Right renal cortex interstitium (tissue), 3 donors: ENCODE measurements around the gene CDC6. TPM values are rescaled to one million over a fixed set of nuclear protein-coding genes. Genes with fewer than 3 reads are reported as not detected.

Source experiments
- DNase-seq, 3 donors: peaks; one replicate each; pipeline ENCODE4 v3.0.0-alpha.2; 2013; ENCODE audit warnings: low read depth in 3 of 3, low spot score in 2 of 3
- polyA plus RNA-seq, 3 donors: library from polyadenylated mRNA; unstranded; fragments of 120-200 nt; gene quantifications; one replicate each; pipeline ENCODE4 v1.2.1, GENCODE V29; 2013; ENCODE audit not compliant: insufficient read length in 3 of 3

CDC6 gene
- polyA plus RNA-seq, 3 donors, result 22.5 to 24.7 (median 23.5) TPM

- DNase-seq, result no peak
Observed at GRCh38 chr17:40309949-40310510, 22.4 kb downstream of the CDC6 start.

GRCh38 chr17:40310882-40311391, 23.3 kb downstream of the CDC6 start:
- DNase-seq, result no peak

- no peak for DNase-seq
Observed at GRCh38 chr17:40311575-40311974, 23.9 kb downstream of the CDC6 start.

GRCh38 chr17:40312131-40312731, 24.6 kb downstream of the CDC6 start:
- no peak for DNase-seq

- DNase-seq, result no peak
Observed at GRCh38 chr17:40312893-40313667, 25.4 kb downstream of the CDC6 start.

- DNase-seq, result no peak
Observed at GRCh38 chr17:40313668-40314583, 26.2 kb downstream of the CDC6 start.

GRCh38 chr17:40314584-40314956, 26.9 kb downstream of the CDC6 start:
- no peak for DNase-seq

- DNase-seq, result no peak
Observed at GRCh38 chr17:40315206-40315605, 27.5 kb downstream of the CDC6 start.

GRCh38 chr17:40315678-40316570, 28.2 kb downstream of the CDC6 start:
- no peak for DNase-seq

GRCh38 chr17:40316571-40317344, 29.1 kb downstream of the CDC6 start:
- no peak for DNase-seq

- no peak for DNase-seq
Observed at GRCh38 chr17:40317345-40317873, 29.7 kb downstream of the CDC6 start.

- DNase-seq, result peak in 2 of 3 donors; percentile 91 to 93
Observed at GRCh38 chr17:40317880-40318829, 30.5 kb downstream of the CDC6 start.

- DNase-seq, result no peak
Observed at GRCh38 chr17:40318830-40319391, 31.2 kb downstream of the CDC6 start.

- no peak for DNase-seq
Observed at GRCh38 chr17:40319651-40320540, 32.2 kb downstream of the CDC6 start.

GRCh38 chr17:40320756-40321523, 33.3 kb downstream of the CDC6 start:
- DNase-seq, result no peak

- no peak for DNase-seq
Observed at GRCh38 chr17:40321524-40321929, 33.8 kb downstream of the CDC6 start.
